ENCODE results near the gene PTPN9. TPM values are rescaled to one million over a fixed set of nuclear protein-coding genes. Genes with fewer than 3 reads are reported as not detected.
"Not testable (repeated sequence)": the region's sequence is repeated elsewhere in the genome, so short reads cannot be mapped to it uniquely, and the experiment has no call there.

Gene PTPN9
- total and polyA plus RNA-seq, 4 donors = 7.1 to 32.4 (median 19.9) TPM

- Histone ChIP-seq H3K27me3 (ENCODE audit: control insufficient read depth in 3 of 3, insufficient read depth in 3 of 3, low read length in 2 of 3) (no peaks in the 10 kb centered on the region), H3K9ac (ENCODE audit: insufficient read depth in 1 of 2, low read length in 2 of 2) (no peak overlapping the region), H3K4me1 (ENCODE audit: control insufficient read depth in 5 of 5, insufficient read depth in 5 of 5, low read length in 5 of 5) (no peaks in the 10 kb centered on the region), H3K4me3 (no peak overlapping the region), H3K9me3 (ENCODE audit: control insufficient read depth in 4 of 4, insufficient read depth in 3 of 4, low read length in 3 of 4) (no peaks in the 10 kb centered on the region), H3K36me3 (ENCODE audit: control insufficient read depth in 4 of 4, insufficient read depth in 4 of 4, low read length in 4 of 4) (peaks cover 0 to 5% (median under 1%) of the 10 kb centered on the region in 4 donors), H3K27ac (ENCODE audit: low read depth in 1 of 2, low read length in 1 of 2) (no peak overlapping the region)
- WGBS, 2 donors = 97% methylated on average over 5 of the region's 5 CpGs
- ATAC-seq (ENCODE audit: insufficient read depth, low FRiP score) = no peak
- no peak for DNase-seq
- TF ChIP-seq CTCF (IDR thresholded peaks at IDR 0.05; ENCODE audit: control extremely low read depth, extremely low read depth) = no peak
Measured at GRCh38 chr15:75589071-75589470, 10.0 kb upstream of the PTPN9 start.

- not testable (repeated sequence) for H3K9ac ChIP-seq (ENCODE audit: insufficient read depth in 1 of 2, low read length in 2 of 2); H3K4me3 ChIP-seq; DNase-seq; H3K4me1 ChIP-seq (ENCODE audit: control insufficient read depth in 5 of 5, insufficient read depth in 5 of 5, low read length in 5 of 5); ATAC-seq (ENCODE audit: insufficient read depth, low FRiP score); H3K36me3 ChIP-seq (ENCODE audit: control insufficient read depth in 4 of 4, insufficient read depth in 4 of 4, low read length in 4 of 4); H3K27me3 ChIP-seq (ENCODE audit: control insufficient read depth in 3 of 3, insufficient read depth in 3 of 3, low read length in 2 of 3); H3K27ac ChIP-seq (ENCODE audit: low read depth in 1 of 2, low read length in 1 of 2); H3K9me3 ChIP-seq (ENCODE audit: control insufficient read depth in 4 of 4, insufficient read depth in 3 of 4, low read length in 3 of 4)
- 93 to 94% methylated on average over 5 of the region's 5 CpGs for WGBS, 2 donors
Measured at GRCh38 chr15:75586422-75586821, 7.3 kb upstream of the PTPN9 start.

- 46 to 75% methylated on average over 4 of the region's 4 CpGs for WGBS, 2 donors
- Histone ChIP-seq H3K4me1 (ENCODE audit: control insufficient read depth in 5 of 5, insufficient read depth in 5 of 5, low read length in 5 of 5) (peaks cover 0 to 2% (median 0%) of the 10 kb centered on the region in 5 donors), H3K36me3 (ENCODE audit: control insufficient read depth in 4 of 4, insufficient read depth in 4 of 4, low read length in 4 of 4) (peaks cover 0 to 1% (median 0%) of the 10 kb centered on the region in 4 donors), H3K9me3 (ENCODE audit: control insufficient read depth in 4 of 4, insufficient read depth in 3 of 4, low read length in 3 of 4) (no peaks in the 10 kb centered on the region), H3K27me3 (ENCODE audit: control insufficient read depth in 3 of 3, insufficient read depth in 3 of 3, low read length in 2 of 3) (no peaks in the 10 kb centered on the region), H3K4me3 (no peak overlapping the region), H3K9ac (ENCODE audit: insufficient read depth in 1 of 2, low read length in 2 of 2) (no peak overlapping the region), H3K27ac (ENCODE audit: low read depth in 1 of 2, low read length in 1 of 2) (no peak overlapping the region)
- ATAC-seq (ENCODE audit: insufficient read depth, low FRiP score) (no peak), DNase-seq (no peak)
- no peak for TF ChIP-seq CTCF (IDR thresholded peaks at IDR 0.05; ENCODE audit: control extremely low read depth, extremely low read depth)
Measured at GRCh38 chr15:75584121-75584520, 5.0 kb upstream of the PTPN9 start.

GRCh38 chr15:75583701-75584100 is 4.6 kb upstream of the PTPN9 start:
- Histone ChIP-seq H3K9me3 (ENCODE audit: control insufficient read depth in 4 of 4, insufficient read depth in 3 of 4, low read length in 3 of 4) (no peaks in the 10 kb centered on the region), H3K27ac (ENCODE audit: low read depth in 1 of 2, low read length in 1 of 2) (no peak overlapping the region), H3K36me3 (ENCODE audit: control insufficient read depth in 4 of 4, insufficient read depth in 4 of 4, low read length in 4 of 4) (peaks cover 0 to 1% (median 0%) of the 10 kb centered on the region in 4 donors), H3K4me1 (ENCODE audit: control insufficient read depth in 5 of 5, insufficient read depth in 5 of 5, low read length in 5 of 5) (peaks cover 0 to 2% (median 0%) of the 10 kb centered on the region in 5 donors), H3K9ac (ENCODE audit: insufficient read depth in 1 of 2, low read length in 2 of 2) (no peak overlapping the region), H3K4me3 (no peak overlapping the region), H3K27me3 (ENCODE audit: control insufficient read depth in 3 of 3, insufficient read depth in 3 of 3, low read length in 2 of 3) (no peaks in the 10 kb centered on the region)
- TF ChIP-seq CTCF (IDR thresholded peaks at IDR 0.05; ENCODE audit: control extremely low read depth, extremely low read depth) = no peak
- 83 to 93% methylated on average over 5 of the region's 5 CpGs for WGBS, 2 donors
- DNase-seq = no peak
- no peak for ATAC-seq (ENCODE audit: insufficient read depth, low FRiP score)

GRCh38 chr15:75582943-75583342 is 3.8 kb upstream of the PTPN9 start:
- not testable (repeated sequence) for DNase-seq

More at GRCh38 chr15:75582943-75583342, 3.8 kb upstream of the PTPN9 start:
- not testable (repeated sequence) for H3K9me3 ChIP-seq (ENCODE audit: control insufficient read depth in 4 of 4, insufficient read depth in 3 of 4, low read length in 3 of 4); ATAC-seq (ENCODE audit: insufficient read depth, low FRiP score); H3K27ac ChIP-seq (ENCODE audit: low read depth in 1 of 2, low read length in 1 of 2); H3K4me1 ChIP-seq (ENCODE audit: control insufficient read depth in 5 of 5, insufficient read depth in 5 of 5, low read length in 5 of 5); H3K4me3 ChIP-seq; H3K36me3 ChIP-seq (ENCODE audit: control insufficient read depth in 4 of 4, insufficient read depth in 4 of 4, low read length in 4 of 4); H3K27me3 ChIP-seq (ENCODE audit: control insufficient read depth in 3 of 3, insufficient read depth in 3 of 3, low read length in 2 of 3); H3K9ac ChIP-seq (ENCODE audit: insufficient read depth in 1 of 2, low read length in 2 of 2)
- 96 to 98% methylated on average over 5 of the region's 5 CpGs for WGBS, 2 donors

Measured in lung (tissue), 12 donors.